ENCODE measurements around the gene LRRC40. TPM values are rescaled to one million over a fixed set of nuclear protein-coding genes. Genes with fewer than 3 reads are reported as not detected.

Gene LRRC40
- total and polyA plus RNA-seq, 9 of the 15 experiments (the other 6 are each of a cell fraction or from before 2014, with no cell fraction given), result 16.1 to 36.2 (median 30.9) TPM

- TF ChIP-seq CBX5 (IDR thresholded peaks at IDR 0.05; ENCODE audit: borderline replicate concordance, low read depth) (0 out of 2 replicates have a peak, but pooled peaks have one; percentile 14), ZSCAN32 (CRISPR knock-in tag; IDR thresholded peaks at IDR 0.05) (no peak), ARID2 (IDR thresholded peaks at IDR 0.05) (no peak), TEAD2 (tag; IDR thresholded peaks at IDR 0.05) (no peak), NFE2 (IDR thresholded peaks at IDR 0.05; ENCODE audit: low read depth) (no peak), GATAD2B (IDR thresholded peaks at IDR 0.05; ENCODE audit: borderline replicate concordance) (peak; percentile 36; the same call in 1 of the 2 replicates), ZZZ3 (IDR thresholded peaks at IDR 0.05) (peak; percentile 82), DACH1 (IDR thresholded peaks at IDR 0.05; ENCODE audit: partially characterized antibody) (no peak), CTCFL (IDR thresholded peaks at IDR 0.05; ENCODE audit: borderline replicate concordance, insufficient read depth, low read depth, low read length, poor library complexity, severe bottlenecking) (no peak), TBP (optimal IDR thresholded peaks at IDR 0.05; ENCODE audit: low read depth, low read length) (peak; percentile 64), RBFOX2 (IDR thresholded peaks at IDR 0.05; ENCODE audit: low read depth, low read length) (peak; percentile 99), MECOM (CRISPR knock-in tag; IDR thresholded peaks at IDR 0.05) (no peak)
- TF ChIP-seq, protein P1, sequence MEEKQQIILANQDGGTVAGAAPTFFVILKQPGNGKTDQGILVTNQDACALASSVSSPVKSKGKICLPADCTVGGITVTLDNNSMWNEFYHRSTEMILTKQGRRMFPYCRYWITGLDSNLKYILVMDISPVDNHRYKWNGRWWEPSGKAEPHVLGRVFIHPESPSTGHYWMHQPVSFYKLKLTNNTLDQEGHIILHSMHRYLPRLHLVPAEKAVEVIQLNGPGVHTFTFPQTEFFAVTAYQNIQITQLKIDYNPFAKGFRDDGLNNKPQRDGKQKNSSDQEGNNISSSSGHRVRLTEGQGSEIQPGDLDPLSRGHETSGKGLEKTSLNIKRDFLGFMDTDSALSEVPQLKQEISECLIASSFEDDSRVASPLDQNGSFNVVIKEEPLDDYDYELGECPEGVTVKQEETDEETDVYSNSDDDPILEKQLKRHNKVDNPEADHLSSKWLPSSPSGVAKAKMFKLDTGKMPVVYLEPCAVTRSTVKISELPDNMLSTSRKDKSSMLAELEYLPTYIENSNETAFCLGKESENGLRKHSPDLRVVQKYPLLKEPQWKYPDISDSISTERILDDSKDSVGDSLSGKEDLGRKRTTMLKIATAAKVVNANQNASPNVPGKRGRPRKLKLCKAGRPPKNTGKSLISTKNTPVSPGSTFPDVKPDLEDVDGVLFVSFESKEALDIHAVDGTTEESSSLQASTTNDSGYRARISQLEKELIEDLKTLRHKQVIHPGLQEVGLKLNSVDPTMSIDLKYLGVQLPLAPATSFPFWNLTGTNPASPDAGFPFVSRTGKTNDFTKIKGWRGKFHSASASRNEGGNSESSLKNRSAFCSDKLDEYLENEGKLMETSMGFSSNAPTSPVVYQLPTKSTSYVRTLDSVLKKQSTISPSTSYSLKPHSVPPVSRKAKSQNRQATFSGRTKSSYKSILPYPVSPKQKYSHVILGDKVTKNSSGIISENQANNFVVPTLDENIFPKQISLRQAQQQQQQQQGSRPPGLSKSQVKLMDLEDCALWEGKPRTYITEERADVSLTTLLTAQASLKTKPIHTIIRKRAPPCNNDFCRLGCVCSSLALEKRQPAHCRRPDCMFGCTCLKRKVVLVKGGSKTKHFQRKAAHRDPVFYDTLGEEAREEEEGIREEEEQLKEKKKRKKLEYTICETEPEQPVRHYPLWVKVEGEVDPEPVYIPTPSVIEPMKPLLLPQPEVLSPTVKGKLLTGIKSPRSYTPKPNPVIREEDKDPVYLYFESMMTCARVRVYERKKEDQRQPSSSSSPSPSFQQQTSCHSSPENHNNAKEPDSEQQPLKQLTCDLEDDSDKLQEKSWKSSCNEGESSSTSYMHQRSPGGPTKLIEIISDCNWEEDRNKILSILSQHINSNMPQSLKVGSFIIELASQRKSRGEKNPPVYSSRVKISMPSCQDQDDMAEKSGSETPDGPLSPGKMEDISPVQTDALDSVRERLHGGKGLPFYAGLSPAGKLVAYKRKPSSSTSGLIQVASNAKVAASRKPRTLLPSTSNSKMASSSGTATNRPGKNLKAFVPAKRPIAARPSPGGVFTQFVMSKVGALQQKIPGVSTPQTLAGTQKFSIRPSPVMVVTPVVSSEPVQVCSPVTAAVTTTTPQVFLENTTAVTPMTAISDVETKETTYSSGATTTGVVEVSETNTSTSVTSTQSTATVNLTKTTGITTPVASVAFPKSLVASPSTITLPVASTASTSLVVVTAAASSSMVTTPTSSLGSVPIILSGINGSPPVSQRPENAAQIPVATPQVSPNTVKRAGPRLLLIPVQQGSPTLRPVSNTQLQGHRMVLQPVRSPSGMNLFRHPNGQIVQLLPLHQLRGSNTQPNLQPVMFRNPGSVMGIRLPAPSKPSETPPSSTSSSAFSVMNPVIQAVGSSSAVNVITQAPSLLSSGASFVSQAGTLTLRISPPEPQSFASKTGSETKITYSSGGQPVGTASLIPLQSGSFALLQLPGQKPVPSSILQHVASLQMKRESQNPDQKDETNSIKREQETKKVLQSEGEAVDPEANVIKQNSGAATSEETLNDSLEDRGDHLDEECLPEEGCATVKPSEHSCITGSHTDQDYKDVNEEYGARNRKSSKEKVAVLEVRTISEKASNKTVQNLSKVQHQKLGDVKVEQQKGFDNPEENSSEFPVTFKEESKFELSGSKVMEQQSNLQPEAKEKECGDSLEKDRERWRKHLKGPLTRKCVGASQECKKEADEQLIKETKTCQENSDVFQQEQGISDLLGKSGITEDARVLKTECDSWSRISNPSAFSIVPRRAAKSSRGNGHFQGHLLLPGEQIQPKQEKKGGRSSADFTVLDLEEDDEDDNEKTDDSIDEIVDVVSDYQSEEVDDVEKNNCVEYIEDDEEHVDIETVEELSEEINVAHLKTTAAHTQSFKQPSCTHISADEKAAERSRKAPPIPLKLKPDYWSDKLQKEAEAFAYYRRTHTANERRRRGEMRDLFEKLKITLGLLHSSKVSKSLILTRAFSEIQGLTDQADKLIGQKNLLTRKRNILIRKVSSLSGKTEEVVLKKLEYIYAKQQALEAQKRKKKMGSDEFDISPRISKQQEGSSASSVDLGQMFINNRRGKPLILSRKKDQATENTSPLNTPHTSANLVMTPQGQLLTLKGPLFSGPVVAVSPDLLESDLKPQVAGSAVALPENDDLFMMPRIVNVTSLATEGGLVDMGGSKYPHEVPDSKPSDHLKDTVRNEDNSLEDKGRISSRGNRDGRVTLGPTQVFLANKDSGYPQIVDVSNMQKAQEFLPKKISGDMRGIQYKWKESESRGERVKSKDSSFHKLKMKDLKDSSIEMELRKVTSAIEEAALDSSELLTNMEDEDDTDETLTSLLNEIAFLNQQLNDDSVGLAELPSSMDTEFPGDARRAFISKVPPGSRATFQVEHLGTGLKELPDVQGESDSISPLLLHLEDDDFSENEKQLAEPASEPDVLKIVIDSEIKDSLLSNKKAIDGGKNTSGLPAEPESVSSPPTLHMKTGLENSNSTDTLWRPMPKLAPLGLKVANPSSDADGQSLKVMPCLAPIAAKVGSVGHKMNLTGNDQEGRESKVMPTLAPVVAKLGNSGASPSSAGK (IDR thresholded peaks at IDR 0.05), result peak; percentile 60; the same call in 1 of the 2 replicates
Observed at GRCh38 chr1:70221238-70222121, 16.1 kb upstream of the LRRC40 start, which contains the start of gene SRSF11 (continued).
